Measurements from ENCODE around the gene ABCC11. TPM values are rescaled to one million over a fixed set of nuclear protein-coding genes. Genes with fewer than 3 reads are reported as not detected.

Gene ABCC11
- total RNA-seq, 4 donors from 2014 or later = not detected

GRCh38 chr16:48236286-48236685 lies 11.1 kb downstream of the ABCC11 start:
- 72 to 83% methylated on average over 1 of the region's 1 CpG for WGBS, 2 donors
- H3K27ac ChIP-seq = no peak overlapping the region

GRCh38 chr16:48235556-48236136 lies 11.7 kb downstream of the ABCC11 start:
- Histone ChIP-seq H3K4me3 (no peak overlapping the region), H3K27ac (no peak overlapping the region), H3K9me3 (no peaks in the 10 kb centered on the region), H3K36me3 (no peaks in the 10 kb centered on the region), H3K27me3 (no peaks in the 10 kb centered on the region), H3K4me1 (no peaks in the 10 kb centered on the region)
- no peak for TF ChIP-seq EP300 (IDR thresholded peaks at IDR 0.05)
- TF ChIP-seq CTCF (IDR thresholded peaks at IDR 0.05) = no peak
- WGBS, 2 donors = 65 to 81% methylated on average over 6 of the region's 6 CpGs
- no peak for DNase-seq (ENCODE audit: low spot score in 2 of 2)

More at GRCh38 chr16:48236286-48236685, 11.1 kb downstream of the ABCC11 start:
- no peak for DNase-seq (ENCODE audit: low spot score in 2 of 2)
- Histone ChIP-seq H3K4me3 (no peak overlapping the region), H3K4me1 (no peaks in the 10 kb centered on the region), H3K27me3 (no peaks in the 10 kb centered on the region), H3K9me3 (no peaks in the 10 kb centered on the region), H3K36me3 (no peaks in the 10 kb centered on the region)
- no peak for TF ChIP-seq POLR2A (IDR thresholded peaks at IDR 0.05)

- no peaks in the 10 kb centered on the region for H3K36me3 ChIP-seq
- no peaks in the 10 kb centered on the region for H3K27me3 ChIP-seq
- WGBS, 2 donors = 77 to 84% methylated on average over 6 of the region's 6 CpGs
- no peak for DNase-seq (ENCODE audit: low spot score in 2 of 2)
- H3K9me3 ChIP-seq = no peaks in the 10 kb centered on the region
- no peak overlapping the region for H3K27ac ChIP-seq
- no peak overlapping the region for H3K4me3 ChIP-seq
- H3K4me1 ChIP-seq = no peaks in the 10 kb centered on the region
- TF ChIP-seq EP300 (IDR thresholded peaks at IDR 0.05) (no peak), POLR2A (IDR thresholded peaks at IDR 0.05) (no peak), CTCF (IDR thresholded peaks at IDR 0.05) (no peak)
Measured at GRCh38 chr16:48235058-48235555, 12.2 kb downstream of the ABCC11 start.

- Histone ChIP-seq H3K36me3 (no peaks in the 10 kb centered on the region), H3K4me3 (no peak overlapping the region), H3K27ac (no peak overlapping the region), H3K4me1 (no peaks in the 10 kb centered on the region), H3K27me3 (no peaks in the 10 kb centered on the region), H3K9me3 (no peaks in the 10 kb centered on the region)
- no peak for DNase-seq (ENCODE audit: low spot score in 2 of 2)
- TF ChIP-seq CTCF (IDR thresholded peaks at IDR 0.05) = no peak
- no peak for TF ChIP-seq POLR2A (IDR thresholded peaks at IDR 0.05)
- no peak for TF ChIP-seq EP300 (IDR thresholded peaks at IDR 0.05)
Measured at GRCh38 chr16:48234630-48235029, 12.7 kb downstream of the ABCC11 start.

GRCh38 chr16:48232493-48233040 lies 14.8 kb downstream of the ABCC11 start:
- TF ChIP-seq EP300 (IDR thresholded peaks at IDR 0.05) = no peak
- no peak for TF ChIP-seq POLR2A (IDR thresholded peaks at IDR 0.05)
- TF ChIP-seq CTCF (IDR thresholded peaks at IDR 0.05) = no peak
- no peaks in the 10 kb centered on the region for H3K9me3 ChIP-seq
- H3K4me1 ChIP-seq = no peaks in the 10 kb centered on the region
- DNase-seq (ENCODE audit: low spot score in 2 of 2) = no peak
- no peaks in the 10 kb centered on the region for H3K27me3 ChIP-seq
- WGBS, 2 donors = 95 to 96% methylated on average over 2 of the region's 2 CpGs
- no peak overlapping the region for H3K27ac ChIP-seq
- no peak overlapping the region for H3K4me3 ChIP-seq
- H3K36me3 ChIP-seq = no peaks in the 10 kb centered on the region
